ENCODE data around the gene CLIC3. TPM values are rescaled to one million over a fixed set of nuclear protein-coding genes. Genes with fewer than 3 reads are reported as not detected.

CLIC3 gene
- total RNA-seq, 1 experiment from 2014 or later: not detected

- Histone ChIP-seq H3K9me3 (ENCODE audit: low read depth, low read length, poor library complexity, severe bottlenecking) (no peaks in the 10 kb centered on the region), H3K4me3 (ENCODE audit: low read depth, low read length, poor library complexity, severe bottlenecking) (no peak overlapping the region), H3K4me1 (ENCODE audit: insufficient read depth, low read length, poor library complexity, severe bottlenecking) (peaks cover 13% of the 10 kb centered on the region), H3K36me3 (ENCODE audit: insufficient read depth, low read length, poor library complexity, severe bottlenecking) (peaks cover 16% of the 10 kb centered on the region), H3K27ac (ENCODE audit: low read depth, low read length, poor library complexity, severe bottlenecking) (no peak overlapping the region), H3K27me3 (replicated peaks; ENCODE audit: insufficient read depth, low read depth, low read length, poor library complexity) (no peaks in the 10 kb centered on the region)
- ChIA-PET POLR2A (ENCODE audit: low non-redundant PET) (no interaction called here), CTCF (interaction anchor here (0.6 to 1.9 kb wide), 10 partner anchors 9 to 249 kb away, joined by 3 to 17 read pairs (median 3); partner anchors contain the start of genes NPDC1 and TMEM141)
- intact Hi-C loops (cut with micrococcal nuclease; ENCODE audit: unreplicated experiment): loop anchor here (1.0 kb wide), 1 partner anchor 249 kb away; no protein-coding TSS in a partner anchor
- TF ChIP-seq EZH2 (IDR thresholded peaks at IDR 0.05; ENCODE audit: borderline replicate concordance, low read depth, low read length, poor library complexity, severe bottlenecking): no peak
- TF ChIP-seq CTCF (conservative IDR thresholded peaks at IDR 0.05; ENCODE audit: low read depth, low read length): no peak
- no peak for DNase-seq (ENCODE audit: low spot score)
- BruUV-seq (replicated peaks): no TSS peak
Measured at GRCh38 chr9:137035937-137036336, 39.6 kb upstream of the CLIC3 start.

DNA sequence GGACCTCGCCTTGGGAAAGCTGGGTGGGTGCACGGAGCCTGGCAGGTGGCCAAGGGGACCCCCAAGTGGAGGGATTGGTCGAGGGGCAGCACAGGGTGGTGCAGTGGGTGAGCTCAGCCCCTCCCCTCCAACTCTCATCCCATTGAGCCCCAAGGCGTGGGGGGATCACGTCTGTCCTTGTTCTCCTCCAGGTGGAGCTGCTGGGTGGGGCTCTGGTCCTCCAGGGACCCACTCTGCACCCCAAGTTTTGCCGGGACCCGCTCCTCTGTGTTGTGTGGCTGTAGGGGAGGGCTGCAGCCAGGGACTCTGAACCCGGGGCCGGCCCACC is 39.1 kb upstream of the CLIC3 start:
- BruUV-seq (replicated peaks): no TSS peak
- POLR2A ChIA-PET (ENCODE audit: low non-redundant PET): no interaction called here
- intact Hi-C loops (cut with micrococcal nuclease; ENCODE audit: unreplicated experiment): loop anchor here (1.0 kb wide), 1 partner anchor 248 kb away; no protein-coding TSS in a partner anchor
- no peak overlapping the region for H3K27ac ChIP-seq (ENCODE audit: low read depth, low read length, poor library complexity, severe bottlenecking)
- H3K27me3 ChIP-seq (replicated peaks; ENCODE audit: insufficient read depth, low read depth, low read length, poor library complexity): no peaks in the 10 kb centered on the region
- peaks cover 11% of the 10 kb centered on the region for H3K36me3 ChIP-seq (ENCODE audit: insufficient read depth, low read length, poor library complexity, severe bottlenecking)
- no peaks in the 10 kb centered on the region for H3K9me3 ChIP-seq (ENCODE audit: low read depth, low read length, poor library complexity, severe bottlenecking)
- CTCF ChIA-PET: interaction anchor here (0.6 to 1.9 kb wide), 17 partner anchors 9 to 373 kb away, joined by 3 to 17 read pairs (median 3); partner anchors contain the start of genes AJM1, NPDC1 and TMEM141
- DNase-seq (ENCODE audit: low spot score): no peak
- H3K4me3 ChIP-seq (ENCODE audit: low read depth, low read length, poor library complexity, severe bottlenecking): no peak overlapping the region
- TF ChIP-seq EZH2 (IDR thresholded peaks at IDR 0.05; ENCODE audit: borderline replicate concordance, low read depth, low read length, poor library complexity, severe bottlenecking) (no peak), CTCF (conservative IDR thresholded peaks at IDR 0.05; ENCODE audit: low read depth, low read length) (peak; percentile 31; the same call in 1 of the 2 replicates)
- peaks cover 9% of the 10 kb centered on the region for H3K4me1 ChIP-seq (ENCODE audit: insufficient read depth, low read length, poor library complexity, severe bottlenecking)

GRCh38 chr9:137034709-137035506 is 38.5 kb upstream of the CLIC3 start:
- H3K27ac ChIP-seq (ENCODE audit: low read depth, low read length, poor library complexity, severe bottlenecking): no peak overlapping the region
- no TSS peak for BruUV-seq (replicated peaks)
- TF ChIP-seq CTCF (conservative IDR thresholded peaks at IDR 0.05; ENCODE audit: low read depth, low read length) (peak; percentile 96), EZH2 (IDR thresholded peaks at IDR 0.05; ENCODE audit: borderline replicate concordance, low read depth, low read length, poor library complexity, severe bottlenecking) (no peak)
- peak overlapping the region; percentile 22 for H3K4me3 ChIP-seq (ENCODE audit: low read depth, low read length, poor library complexity, severe bottlenecking)
- peak; percentile 89 for DNase-seq (ENCODE audit: low spot score)
- no peaks in the 10 kb centered on the region for H3K27me3 ChIP-seq (replicated peaks; ENCODE audit: insufficient read depth, low read depth, low read length, poor library complexity)
- H3K4me1 ChIP-seq (ENCODE audit: insufficient read depth, low read length, poor library complexity, severe bottlenecking): peaks cover 9% of the 10 kb centered on the region
- intact Hi-C loops (cut with micrococcal nuclease; ENCODE audit: unreplicated experiment): loop anchor here (1.0 kb wide), 1 partner anchor 248 kb away; no protein-coding TSS in a partner anchor
- H3K9me3 ChIP-seq (ENCODE audit: low read depth, low read length, poor library complexity, severe bottlenecking): no peaks in the 10 kb centered on the region
- peaks cover 10% of the 10 kb centered on the region for H3K36me3 ChIP-seq (ENCODE audit: insufficient read depth, low read length, poor library complexity, severe bottlenecking)
- CTCF ChIA-PET: interaction anchor here (0.6 to 1.9 kb wide), 20 partner anchors 10 to 373 kb away, joined by 3 to 17 read pairs (median 3); partner anchors contain the start of genes AJM1, MAN1B1, NPDC1 and TMEM141
- POLR2A ChIA-PET (ENCODE audit: low non-redundant PET): interaction anchor here (0.6 kb wide), 2 partner anchors 10 to 13 kb away, joined by 3 to 4 read pairs; no protein-coding TSS in a partner anchor

All from A673 (cell line).